Measurements from ENCODE around the gene RNASEH2A.
A peak's percentile ranks its signal among the peaks of the same experiment; 100 is the strongest.

Gene RNASEH2A

GRCh38 chr19:12770922-12771321 is 35.5 kb upstream of the RNASEH2A start:
- TF ChIP-seq CTCF (IDR thresholded peaks at IDR 0.05; ENCODE audit: insufficient read depth, low read length, poor library complexity, severe bottlenecking) (no peak), EZH2phosphoT487 (conservative IDR thresholded peaks at IDR 0.05; ENCODE audit: low read length) (no peak)
- no peak overlapping the region for H3K27ac ChIP-seq (ENCODE audit: low read depth, low read length)
- H3K36me3 ChIP-seq (ENCODE audit: low read length) = no peaks in the 10 kb centered on the region
- H3K27me3 ChIP-seq (ENCODE audit: low read length) = no peaks in the 10 kb centered on the region
- H3K79me2 ChIP-seq (ENCODE audit: insufficient read depth, low read length) = no peaks in the 10 kb centered on the region
- no peak overlapping the region for H2AFZ ChIP-seq (ENCODE audit: low read depth, low read length, severe bottlenecking)
- H3K9me3 ChIP-seq (ENCODE audit: insufficient read depth, low read length) = no peaks in the 10 kb centered on the region
- H3K9me2 ChIP-seq (replicated peaks; ENCODE audit: insufficient read depth, low read length) = no peaks in the 10 kb centered on the region
- no peak overlapping the region for H3K9ac ChIP-seq (ENCODE audit: low read length)
- H3K4me3 ChIP-seq (ENCODE audit: insufficient read depth, low read length, poor library complexity, severe bottlenecking) = no peak overlapping the region
- no peaks in the 10 kb centered on the region for H4K20me1 ChIP-seq (ENCODE audit: low read depth, low read length)
- no peak overlapping the region for H3K4me2 ChIP-seq (ENCODE audit: low read depth, low read length, poor library complexity, severe bottlenecking)
- no peaks in the 10 kb centered on the region for H3F3A ChIP-seq (ENCODE audit: insufficient read depth)

- Histone ChIP-seq H3K27ac (ENCODE audit: low read depth, low read length) (no peak overlapping the region), H2AFZ (ENCODE audit: low read depth, low read length, severe bottlenecking) (no peak overlapping the region), H3K4me3 (ENCODE audit: insufficient read depth, low read length, poor library complexity, severe bottlenecking) (no peak overlapping the region), H3K9me2 (replicated peaks; ENCODE audit: insufficient read depth, low read length) (no peaks in the 10 kb centered on the region), H3K27me3 (ENCODE audit: low read length) (no peaks in the 10 kb centered on the region), H3K79me2 (ENCODE audit: insufficient read depth, low read length) (no peaks in the 10 kb centered on the region), H3K9me3 (ENCODE audit: insufficient read depth, low read length) (no peaks in the 10 kb centered on the region), H3K9ac (ENCODE audit: low read length) (no peak overlapping the region), H4K20me1 (ENCODE audit: low read depth, low read length) (no peaks in the 10 kb centered on the region), H3K4me2 (ENCODE audit: low read depth, low read length, poor library complexity, severe bottlenecking) (no peak overlapping the region), H3F3A (ENCODE audit: insufficient read depth) (no peaks in the 10 kb centered on the region), H3K36me3 (ENCODE audit: low read length) (no peaks in the 10 kb centered on the region)
- no peak for TF ChIP-seq CTCF (IDR thresholded peaks at IDR 0.05; ENCODE audit: insufficient read depth, low read length, poor library complexity, severe bottlenecking)
- no peak for TF ChIP-seq EZH2phosphoT487 (conservative IDR thresholded peaks at IDR 0.05; ENCODE audit: low read length)
These were observed 34.1 kb upstream of the RNASEH2A start for GRCh38 chr19:12772323-12772722.

- Histone ChIP-seq H3K36me3 (ENCODE audit: low read length) (no peaks in the 10 kb centered on the region), H3F3A (ENCODE audit: insufficient read depth) (no peaks in the 10 kb centered on the region), H2AFZ (ENCODE audit: low read depth, low read length, severe bottlenecking) (no peak overlapping the region), H3K4me2 (ENCODE audit: low read depth, low read length, poor library complexity, severe bottlenecking) (no peak overlapping the region), H3K27me3 (ENCODE audit: low read length) (no peaks in the 10 kb centered on the region), H4K20me1 (ENCODE audit: low read depth, low read length) (no peaks in the 10 kb centered on the region), H3K9me2 (replicated peaks; ENCODE audit: insufficient read depth, low read length) (no peaks in the 10 kb centered on the region), H3K9me3 (ENCODE audit: insufficient read depth, low read length) (no peaks in the 10 kb centered on the region), H3K79me2 (ENCODE audit: insufficient read depth, low read length) (no peaks in the 10 kb centered on the region), H3K9ac (ENCODE audit: low read length) (no peak overlapping the region), H3K27ac (ENCODE audit: low read depth, low read length) (no peak overlapping the region), H3K4me3 (ENCODE audit: insufficient read depth, low read length, poor library complexity, severe bottlenecking) (no peak overlapping the region)
- TF ChIP-seq EZH2phosphoT487 (conservative IDR thresholded peaks at IDR 0.05; ENCODE audit: low read length) = no peak
- peak; percentile 12 for TF ChIP-seq CTCF (IDR thresholded peaks at IDR 0.05; ENCODE audit: insufficient read depth, low read length, poor library complexity, severe bottlenecking)
These were observed 32.8 kb upstream of the RNASEH2A start for GRCh38 chr19:12773571-12773970.
